ENCODE measurements around the gene KRT86. TPM values are rescaled to one million over a fixed set of nuclear protein-coding genes. Genes with fewer than 3 reads are reported as not detected.

The KRT86 gene
- total and polyA plus RNA-seq, 9 of the 15 experiments (the other 6 are each of a cell fraction or from before 2014, with no cell fraction given) = not detected

DNA sequence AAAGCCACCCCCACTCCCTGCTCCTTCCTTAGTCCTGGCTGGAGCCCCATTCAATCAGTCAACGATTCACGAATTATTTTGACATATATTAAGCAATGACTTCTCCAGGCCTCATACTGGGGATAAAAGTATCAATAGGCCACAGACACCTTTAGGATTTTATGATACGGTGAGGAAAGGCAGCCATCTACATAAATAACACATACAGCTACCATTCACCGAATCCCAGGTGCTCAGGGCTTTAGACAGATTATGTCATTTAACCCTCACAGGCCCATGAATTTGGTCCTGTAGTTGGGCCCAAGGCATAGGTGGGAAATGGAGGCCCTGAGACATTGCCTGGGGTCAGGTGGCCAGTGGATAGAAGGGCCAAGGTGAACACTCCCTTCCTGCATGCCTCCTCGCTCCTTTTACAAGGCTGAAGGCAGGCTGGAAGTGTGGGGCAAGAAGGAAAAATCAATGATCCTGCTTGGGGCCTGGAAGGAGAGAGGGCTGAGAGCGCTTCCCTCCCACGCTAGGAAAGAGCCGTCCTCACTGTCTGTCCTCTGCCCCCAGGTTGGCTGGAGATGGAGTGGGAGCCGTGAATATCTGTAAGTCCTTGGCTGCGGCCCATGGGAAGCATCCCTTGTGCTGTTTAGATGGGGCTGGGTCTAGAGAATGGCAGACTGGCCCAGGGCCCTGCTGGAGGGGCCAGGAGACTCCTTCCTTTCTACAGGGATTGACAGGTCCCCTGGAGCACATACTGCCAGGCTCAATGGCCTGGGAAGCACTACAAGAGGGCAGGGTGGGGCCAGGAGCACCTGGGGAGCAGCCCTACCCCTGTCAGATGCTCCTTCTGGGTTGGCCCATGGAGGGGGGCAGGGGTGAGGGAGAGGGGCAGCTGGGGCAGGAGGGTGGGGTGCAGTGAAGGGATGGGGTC lies 26.6 kb upstream of the KRT86 start:
- in situ Hi-C loops (cut with MboI) = no loop called here
- Histone ChIP-seq H3K79me2 (ENCODE audit: control insufficient read depth, insufficient read depth, low read length) (no peaks in the 10 kb centered on the region), H3K9ac (ENCODE audit: insufficient read depth in 1 of 2, low read depth in 2 of 2, low read length in 2 of 2) (no peak overlapping the region), H3K4me1 (replicated peaks in 1 of 2; ENCODE audit: control insufficient read depth in 2 of 2, insufficient read depth in 2 of 2, low read length in 2 of 2) (no peaks in the 10 kb centered on the region), H2AFZ (ENCODE audit: low read depth, low read length) (no peak overlapping the region), H4K20me1 (replicated peaks; ENCODE audit: control insufficient read depth, insufficient read depth, low read length) (0 out of 2 replicates have a peak, but pooled peaks cover 7% of the 10 kb centered on the region), H3K27me3 (ENCODE audit: control insufficient read depth in 2 of 2, insufficient read depth in 2 of 2, low read length in 2 of 2) (peaks cover 15 to 65% of the 10 kb centered on the region in 2 experiments), H3K36me3 (ENCODE audit: control insufficient read depth, insufficient read depth, low read length) (no peaks in the 10 kb centered on the region), H3K9me1 (ENCODE audit: control insufficient read depth, insufficient read depth, low read length) (no peaks in the 10 kb centered on the region), H3K4me3 (no peak overlapping the region), H3K9me3 (replicated peaks; ENCODE audit: control insufficient read depth, insufficient read depth, low read depth, low read length) (no peaks in the 10 kb centered on the region), H3K4me2 (ENCODE audit: insufficient read depth, low read length) (no peak overlapping the region), H3K27ac (ENCODE audit: extremely low read depth, low read depth, low read length) (no peak overlapping the region)
- no peak for TF ChIP-seq ZNF583 (CRISPR knock-in tag; IDR thresholded peaks at IDR 0.05)
- no peak for TF ChIP-seq ZBTB12 (CRISPR knock-in tag; IDR thresholded peaks at IDR 0.05)
- no peak for TF ChIP-seq ZNF395 (CRISPR knock-in tag; IDR thresholded peaks at IDR 0.05)
- TF ChIP-seq ZNF347 (CRISPR knock-in tag; IDR thresholded peaks at IDR 0.05; ENCODE audit: low read depth) = no peak
- TF ChIP-seq, protein P1, sequence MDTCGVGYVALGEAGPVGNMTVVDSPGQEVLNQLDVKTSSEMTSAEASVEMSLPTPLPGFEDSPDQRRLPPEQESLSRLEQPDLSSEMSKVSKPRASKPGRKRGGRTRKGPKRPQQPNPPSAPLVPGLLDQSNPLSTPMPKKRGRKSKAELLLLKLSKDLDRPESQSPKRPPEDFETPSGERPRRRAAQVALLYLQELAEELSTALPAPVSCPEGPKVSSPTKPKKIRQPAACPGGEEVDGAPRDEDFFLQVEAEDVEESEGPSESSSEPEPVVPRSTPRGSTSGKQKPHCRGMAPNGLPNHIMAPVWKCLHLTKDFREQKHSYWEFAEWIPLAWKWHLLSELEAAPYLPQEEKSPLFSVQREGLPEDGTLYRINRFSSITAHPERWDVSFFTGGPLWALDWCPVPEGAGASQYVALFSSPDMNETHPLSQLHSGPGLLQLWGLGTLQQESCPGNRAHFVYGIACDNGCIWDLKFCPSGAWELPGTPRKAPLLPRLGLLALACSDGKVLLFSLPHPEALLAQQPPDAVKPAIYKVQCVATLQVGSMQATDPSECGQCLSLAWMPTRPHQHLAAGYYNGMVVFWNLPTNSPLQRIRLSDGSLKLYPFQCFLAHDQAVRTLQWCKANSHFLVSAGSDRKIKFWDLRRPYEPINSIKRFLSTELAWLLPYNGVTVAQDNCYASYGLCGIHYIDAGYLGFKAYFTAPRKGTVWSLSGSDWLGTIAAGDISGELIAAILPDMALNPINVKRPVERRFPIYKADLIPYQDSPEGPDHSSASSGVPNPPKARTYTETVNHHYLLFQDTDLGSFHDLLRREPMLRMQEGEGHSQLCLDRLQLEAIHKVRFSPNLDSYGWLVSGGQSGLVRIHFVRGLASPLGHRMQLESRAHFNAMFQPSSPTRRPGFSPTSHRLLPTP (IDR thresholded peaks at IDR 0.05; ENCODE audit: borderline replicate concordance, extremely low read depth, insufficient read length) = no peak
- TF ChIP-seq GABPB2 (CRISPR knock-in tag; conservative IDR thresholded peaks at IDR 0.05) = no peak
- no peak for TF ChIP-seq CTBP1 (IDR thresholded peaks at IDR 0.05; ENCODE audit: borderline replicate concordance)
- ATAC-seq = no peak
- CTCF ChIA-PET (ENCODE audit: low intra/inter-chr PET ratio) = no interaction called here
- POLR2A ChIA-PET = no interaction called here
- no TSS peak for BruUV-seq (replicated peaks)
- WGBS (ENCODE audit: insufficient coverage, low coverage, missing lambda C conversion rate) = 4% methylated on average over 9 of the region's 10 CpGs
- intact Hi-C loops (cut with micrococcal nuclease) = no loop called here
- DNase-seq (ENCODE audit: extremely low read depth in 1 of 4, low spot score in 3 of 4) = no peak
- FAIRE-seq = no peak
